Caco-2 (cell line): Measurements from ENCODE around the gene IGF2. TPM values are rescaled to one million over a fixed set of nuclear protein-coding genes. Genes with fewer than 3 reads are reported as not detected.
"Not testable (repeated sequence)": the region's sequence is repeated elsewhere in the genome, so short reads cannot be mapped to it uniquely, and the experiment has no call there.

ENCODE experiments used
- BruUV-seq: library from RNA; stranded (reverse); fragments of 400-500 nt; replicated peaks from 2 replicates; lab custom pipeline; 2021; lab: Mats Ljungman, UMichigan
- CTCF ChIA-PET: fragments of 300-600 bp; sonication (Branson Sonifier 250); formaldehyde crosslinking; loops from one replicate; lab custom pipeline; 2022; ENCODE audit warnings: antibody characterized with exemption; lab: Charles Lee
- POLR2A ChIA-PET: fragments of 300-600 bp; sonication (Branson Sonifier 250); formaldehyde crosslinking; loops from one replicate; lab custom pipeline; 2022; ENCODE audit warnings: antibody characterized with exemption; lab: Charles Lee
- DNase-seq, 2 experiments: peaks; one replicate each; pipeline versions ENCODE4 v3.0.0 to v3.0.0-alpha.2; 2020 to 2022
- H3K27me3 ChIP-seq: replicated peaks from 2 replicates; pipeline ENCODE4 v1.6.0; 2011; ENCODE audit warnings: low read length; ENCODE audit not compliant: control insufficient read depth, insufficient read depth
- H3K36me3 ChIP-seq: 2 replicates; pipeline ENCODE4 v1.5.1; 2011; ENCODE audit warnings: low read length; ENCODE audit not compliant: control insufficient read depth, insufficient read depth
- H3K4me1 ChIP-seq: fragments of 250-450 bp; sonication (Bioruptor Pico); 2 replicates; pipeline ENCODE4 v1.5.1; 2020; ENCODE audit warnings: mild to moderate bottlenecking
- H3K4me3 ChIP-seq: 2 replicates; pipeline ENCODE4 v1.5.1; 2011; ENCODE audit warnings: low read depth, mild to moderate bottlenecking, control low read depth, low read length
- H3K9me3 ChIP-seq: fragments of 250-450 bp; sonication (Bioruptor Pico); 2 replicates; pipeline ENCODE4 v1.5.1; 2020; ENCODE audit warnings: mild to moderate bottlenecking, moderate library complexity
- H3K27ac Mint-ChIP-seq: one replicate; pipeline ENCODE4 v1.8.0; 2022; ENCODE audit warnings: mixed read lengths; ENCODE audit not compliant: unreplicated experiment
- H3K27me3 Mint-ChIP-seq: one replicate; pipeline ENCODE4 v1.8.0; 2022; ENCODE audit warnings: mixed read lengths; ENCODE audit not compliant: insufficient read depth, unreplicated experiment
- H3K36me3 Mint-ChIP-seq: one replicate; pipeline ENCODE4 v1.8.0; 2022; ENCODE audit warnings: mild to moderate bottlenecking, mixed read lengths; ENCODE audit not compliant: insufficient read depth, unreplicated experiment
- H3K4me1 Mint-ChIP-seq: one replicate; pipeline ENCODE4 v1.8.0; 2022; ENCODE audit warnings: low read depth, mixed read lengths; ENCODE audit not compliant: unreplicated experiment
- H3K4me3 Mint-ChIP-seq: one replicate; pipeline ENCODE4 v1.8.0; 2022; ENCODE audit warnings: mild to moderate bottlenecking, moderate library complexity, mixed read lengths; ENCODE audit not compliant: unreplicated experiment
- H3K9me3 Mint-ChIP-seq: one replicate; pipeline ENCODE4 v1.8.0; 2022; ENCODE audit warnings: mixed read lengths; ENCODE audit not compliant: unreplicated experiment
- intact Hi-C: fragments of 100-400 bp; cut with micrococcal nuclease; formaldehyde crosslinking; loops from one replicate; pipeline ENCODE4 v1.10.0; 2022; ENCODE audit not compliant: unreplicated experiment
- total RNA-seq: library from RNA; stranded (reverse); gene quantifications from 2 replicates; pipeline ENCODE4 v1.2.3, GENCODE V29; 2022
- TF ChIP-seq, protein P1 (sequence below), 2 experiments: fragments of 200-600 bp in 1 of 2; IDR thresholded peaks; 1 replicate in 1 of 2; 2 replicates in 1 of 2; pipeline versions ENCODE4 v1.5.1 to v1.8.0; 2011 to 2022; ENCODE audit warnings: antibody characterized with exemption in 1 of 2, control low read depth in 1 of 2, inconsistent platforms in 1 of 2, low read depth in 1 of 2, low read length in 1 of 2, mild to moderate bottlenecking in 1 of 2, moderate library complexity in 1 of 2; ENCODE audit not compliant: insufficient read depth in 1 of 2, severe bottlenecking in 1 of 2, unreplicated experiment in 1 of 2

The IGF2 gene
- total RNA-seq, 1 experiment from 2014 or later: 1,397 TPM

DNA sequence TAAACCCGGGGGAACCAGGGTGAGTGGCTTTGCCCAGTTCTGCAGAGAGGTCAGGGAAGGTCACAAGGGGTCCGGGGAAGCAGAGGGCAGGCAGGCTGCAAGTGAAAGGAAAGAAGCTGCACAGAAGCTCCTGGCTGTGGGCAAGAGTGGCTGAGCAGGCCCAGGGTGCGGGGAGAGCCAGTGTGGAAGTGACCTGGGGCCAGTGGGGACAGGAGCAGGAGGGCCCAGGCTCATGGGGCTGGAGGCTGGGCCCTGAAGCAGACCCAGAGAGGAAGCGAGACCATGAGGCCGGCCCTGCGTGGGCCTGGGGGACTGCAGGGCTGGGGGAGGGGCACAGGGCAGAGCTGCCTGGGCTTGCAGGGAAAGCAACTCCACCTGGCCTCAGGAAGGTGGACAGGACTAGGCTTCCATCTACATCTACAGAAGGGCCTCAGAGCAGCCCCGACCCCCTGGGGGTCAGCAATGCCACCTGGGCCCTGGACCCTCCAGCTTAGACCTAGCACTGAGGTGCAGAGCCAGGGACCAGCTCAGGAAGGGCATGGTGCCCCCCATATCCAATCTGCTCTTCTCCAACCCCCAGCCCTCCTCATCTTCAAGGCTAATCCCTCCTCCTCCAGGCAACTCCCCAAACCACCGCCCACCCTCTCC lies 11.6 kb downstream of the IGF2 start:
- peaks cover 13% of the 10 kb centered on the region for H3K4me1 Mint-ChIP-seq
- no peaks in the 10 kb centered on the region for H3K27me3 Mint-ChIP-seq
- intact Hi-C loops: loop anchor here (1.0 to 2.0 kb wide), 2 partner anchors 70 to 77 kb away; no protein-coding TSS in a partner anchor
- Histone ChIP-seq H3K27me3 (no peaks in the 10 kb centered on the region), H3K4me1 (peaks cover 1% of the 10 kb centered on the region), H3K36me3 (peaks cover 5% of the 10 kb centered on the region; the same call in 1 of the 2 replicates), H3K4me3 (no peak overlapping the region), H3K9me3 (no peaks in the 10 kb centered on the region)
- H3K36me3 Mint-ChIP-seq: peaks cover 56% of the 10 kb centered on the region
- H3K27ac Mint-ChIP-seq: no peak overlapping the region
- BruUV-seq: no TSS peak
- H3K9me3 Mint-ChIP-seq: peaks cover 21% of the 10 kb centered on the region
- POLR2A ChIA-PET: no interaction called here
- TF ChIP-seq, protein P1, sequence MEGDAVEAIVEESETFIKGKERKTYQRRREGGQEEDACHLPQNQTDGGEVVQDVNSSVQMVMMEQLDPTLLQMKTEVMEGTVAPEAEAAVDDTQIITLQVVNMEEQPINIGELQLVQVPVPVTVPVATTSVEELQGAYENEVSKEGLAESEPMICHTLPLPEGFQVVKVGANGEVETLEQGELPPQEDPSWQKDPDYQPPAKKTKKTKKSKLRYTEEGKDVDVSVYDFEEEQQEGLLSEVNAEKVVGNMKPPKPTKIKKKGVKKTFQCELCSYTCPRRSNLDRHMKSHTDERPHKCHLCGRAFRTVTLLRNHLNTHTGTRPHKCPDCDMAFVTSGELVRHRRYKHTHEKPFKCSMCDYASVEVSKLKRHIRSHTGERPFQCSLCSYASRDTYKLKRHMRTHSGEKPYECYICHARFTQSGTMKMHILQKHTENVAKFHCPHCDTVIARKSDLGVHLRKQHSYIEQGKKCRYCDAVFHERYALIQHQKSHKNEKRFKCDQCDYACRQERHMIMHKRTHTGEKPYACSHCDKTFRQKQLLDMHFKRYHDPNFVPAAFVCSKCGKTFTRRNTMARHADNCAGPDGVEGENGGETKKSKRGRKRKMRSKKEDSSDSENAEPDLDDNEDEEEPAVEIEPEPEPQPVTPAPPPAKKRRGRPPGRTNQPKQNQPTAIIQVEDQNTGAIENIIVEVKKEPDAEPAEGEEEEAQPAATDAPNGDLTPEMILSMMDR (IDR thresholded peaks at IDR 0.05; ENCODE audit: insufficient read depth in 1 of 2, low read depth in 1 of 2, low read length in 1 of 2, severe bottlenecking in 1 of 2, unreplicated experiment in 1 of 2): no peak
- H3K4me3 Mint-ChIP-seq: no peak overlapping the region
- CTCF ChIA-PET: no interaction called here
- no peak for DNase-seq

DNA sequence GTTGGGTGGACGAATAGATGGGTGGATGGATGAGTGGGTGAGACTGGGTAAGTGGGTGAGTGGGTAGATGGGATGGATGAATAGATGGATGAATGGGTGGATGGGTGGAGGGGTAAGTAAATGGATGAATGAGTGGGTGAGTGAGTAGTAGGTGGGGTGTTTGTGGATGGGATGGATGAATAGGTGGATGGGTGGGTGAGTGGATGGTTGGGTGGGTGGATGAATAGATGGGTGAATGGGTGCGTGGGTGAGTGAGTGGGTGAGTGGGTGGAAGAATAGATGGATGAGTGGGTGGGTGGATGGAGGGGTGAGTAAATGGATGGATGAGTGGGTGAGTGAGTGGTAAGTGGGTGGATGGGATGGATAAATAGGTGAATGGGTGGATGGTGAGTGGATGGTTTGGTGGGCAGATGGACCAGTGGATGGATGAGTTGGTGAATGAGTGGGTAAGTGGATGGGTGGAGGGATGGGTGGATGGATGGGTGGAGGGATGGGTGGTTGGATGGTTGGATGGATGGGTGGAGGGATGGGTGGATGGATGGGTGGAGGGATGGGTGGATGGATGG lies 12.6 kb downstream of the IGF2 start:
- TF ChIP-seq, protein P1 (IDR thresholded peaks at IDR 0.05; ENCODE audit: insufficient read depth in 1 of 2, low read depth in 1 of 2, low read length in 1 of 2, severe bottlenecking in 1 of 2, unreplicated experiment in 1 of 2): no peak
- H3K4me3 ChIP-seq: no peak overlapping the region
- no peaks in the 10 kb centered on the region for H3K27me3 ChIP-seq
- no peak for DNase-seq
- H3K27me3 Mint-ChIP-seq: no peaks in the 10 kb centered on the region
- peaks cover 11% of the 10 kb centered on the region for H3K4me1 ChIP-seq
- CTCF ChIA-PET: no interaction called here
- POLR2A ChIA-PET: no interaction called here
- H3K27ac Mint-ChIP-seq: no peak overlapping the region
- intact Hi-C loops: no loop called here
- H3K36me3 ChIP-seq: peaks cover 2% of the 10 kb centered on the region; the same call in 1 of the 2 replicates
- no TSS peak for BruUV-seq
- H3K36me3 Mint-ChIP-seq: peaks cover 46% of the 10 kb centered on the region
- peaks cover 6% of the 10 kb centered on the region for H3K4me1 Mint-ChIP-seq
- H3K9me3 Mint-ChIP-seq: peaks cover 21% of the 10 kb centered on the region
- no peaks in the 10 kb centered on the region for H3K9me3 ChIP-seq
- H3K4me3 Mint-ChIP-seq: no peak overlapping the region

DNA sequence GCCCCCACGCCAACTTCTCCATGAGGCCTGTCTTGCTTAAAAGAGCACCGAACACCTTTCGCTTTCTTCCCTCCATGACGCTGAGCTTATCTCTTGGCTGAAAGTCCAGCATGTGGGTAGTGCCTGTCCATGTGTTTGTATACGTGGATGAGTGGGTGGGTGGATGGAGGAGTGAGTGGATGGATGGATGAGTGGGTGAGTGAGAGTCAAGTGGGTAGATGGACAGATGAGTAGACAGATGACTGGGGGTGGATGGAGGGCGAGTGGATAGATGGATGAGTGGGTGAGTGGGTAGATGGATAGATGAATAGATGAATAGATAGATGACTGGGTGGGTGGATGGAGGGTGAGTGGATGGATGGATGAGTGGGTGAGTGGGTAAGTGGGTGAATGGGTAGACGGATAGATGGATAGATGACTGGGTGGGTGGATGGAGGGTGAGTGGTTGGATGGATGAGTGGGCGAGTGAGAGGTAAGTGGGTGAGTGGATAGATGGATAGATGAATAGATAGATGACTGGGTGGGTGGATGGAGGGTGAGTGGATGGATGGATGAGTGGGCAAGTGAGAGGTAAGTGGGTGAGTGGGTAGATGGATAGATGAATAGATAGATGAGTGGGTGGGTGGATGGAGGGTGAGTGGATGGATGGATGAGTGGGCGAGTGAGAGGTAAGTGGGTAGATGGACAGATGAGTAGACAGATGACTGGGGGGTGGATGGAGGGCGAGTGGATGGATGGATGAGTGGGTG lies 14.3 kb downstream of the IGF2 start:
- H3K4me3 Mint-ChIP-seq, H3K27ac Mint-ChIP-seq, POLR2A ChIA-PET, H3K4me1 Mint-ChIP-seq, BruUV-seq, H3K36me3 ChIP-seq, H3K9me3 ChIP-seq, intact Hi-C loops, DNase-seq, H3K27me3 ChIP-seq, H3K27me3 Mint-ChIP-seq, H3K4me3 ChIP-seq: not testable (repeated sequence)
- Mint-ChIP-seq H3K36me3 (peaks cover 29% of the 10 kb centered on the region), H3K9me3 (peaks cover 21% of the 10 kb centered on the region)
- CTCF ChIA-PET: interaction anchor here (0.6 kb wide), 1 partner anchor 174 kb away, joined by 3 read pairs; no protein-coding TSS in a partner anchor
- peaks cover 27% of the 10 kb centered on the region for H3K4me1 ChIP-seq
